Fibroblast of the aortic adventitia (primary cell): ENCODE results near the gene RIMS3. TPM values are rescaled to one million over a fixed set of nuclear protein-coding genes. Genes with fewer than 3 reads are reported as not detected.
A peak's percentile ranks its signal among the peaks of the same experiment; 100 is the strongest.
"Not testable (repeated sequence)": the region's sequence is repeated elsewhere in the genome, so short reads cannot be mapped to it uniquely, and the experiment has no call there.

Experiments
- DNase-seq: peaks from one replicate; pipeline ENCODE4 v3.0.0-alpha.2; 2010; ENCODE audit warnings: low read depth
- H3K4me3 ChIP-seq: 2 replicates; pipeline ENCODE4 v1.5.1; 2011; ENCODE audit warnings: low read depth, mild to moderate bottlenecking, control low read depth, low read length, moderate library complexity
- CTCF ChIP-seq: IDR thresholded peaks from 2 replicates; pipeline ENCODE4 v1.5.1; 2011; ENCODE audit warnings: mild to moderate bottlenecking, low read length, control low read depth, inconsistent platforms; ENCODE audit not compliant: insufficient read depth
- total RNA-seq: library from RNA; depleted of rRNA; stranded (reverse); fragments of >200 nt; gene quantifications from 2 replicates; pipeline ENCODE4 v1.2.3, GENCODE V29; 2012; ENCODE audit warnings: low replicate concordance

Gene RIMS3
- total RNA-seq, 1 donor, result 0.36 TPM

GRCh38 chr1:40633931-40634376, 31.5 kb downstream of the RIMS3 start:
- no peak overlapping the region for H3K4me3 ChIP-seq
- no peak for TF ChIP-seq CTCF
- DNase-seq, result no peak

GRCh38 chr1:40633523-40633922, 32.0 kb downstream of the RIMS3 start:
- no peak for TF ChIP-seq CTCF
- no peak for DNase-seq

GRCh38 chr1:40630488-40631223, 34.8 kb downstream of the RIMS3 start:
- DNase-seq, result peak; percentile 9
- TF ChIP-seq CTCF, result peak; percentile 41
- no peak overlapping the region for H3K4me3 ChIP-seq

More at GRCh38 chr1:40633523-40633922, 32.0 kb downstream of the RIMS3 start:
- H3K4me3 ChIP-seq, result no peak overlapping the region

GRCh38 chr1:40629546-40629945, 35.9 kb downstream of the RIMS3 start:
- H3K4me3 ChIP-seq, DNase-seq: not testable (repeated sequence)

GRCh38 chr1:40628903-40629292, 36.6 kb downstream of the RIMS3 start:
- no peak for DNase-seq
- H3K4me3 ChIP-seq, result no peak overlapping the region
- TF ChIP-seq CTCF, result no peak

GRCh38 chr1:40627987-40628902, 37.2 kb downstream of the RIMS3 start:
- DNase-seq, result no peak
- H3K4me3 ChIP-seq, result no peak overlapping the region
- TF ChIP-seq CTCF, result no peak

- TF ChIP-seq CTCF, result no peak
Measured at GRCh38 chr1:40626383-40626770, 39.1 kb downstream of the RIMS3 start.

More at GRCh38 chr1:40626383-40626770, 39.1 kb downstream of the RIMS3 start:
- DNase-seq, result no peak
- no peak overlapping the region for H3K4me3 ChIP-seq
